ENCODE data around the gene SSTR4.
"Not testable (repeated sequence)": the region's sequence is repeated elsewhere in the genome, so short reads cannot be mapped to it uniquely, and the experiment has no call there.

SSTR4 gene

DNA sequence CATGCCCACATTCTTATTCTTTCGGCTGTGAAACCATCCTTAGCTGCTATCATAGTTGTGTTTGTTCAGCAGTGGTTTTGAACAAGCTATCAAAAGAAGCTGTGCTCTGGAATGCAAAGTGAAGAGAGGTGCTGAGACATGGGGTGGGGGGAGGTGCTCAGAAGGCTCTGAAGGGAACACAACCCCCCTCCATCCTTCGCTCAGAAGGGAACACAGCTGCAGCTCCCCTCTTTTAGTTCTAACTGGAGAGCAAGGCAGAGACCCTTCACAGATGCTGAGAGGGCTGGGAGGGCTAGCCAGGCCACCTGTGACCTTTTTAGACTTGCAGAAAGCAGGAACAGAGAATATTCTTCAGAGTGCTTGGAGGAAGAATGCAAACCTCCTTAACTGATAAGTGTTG lies 17.6 kb upstream of the SSTR4 start:
- Histone ChIP-seq H3K9me3 (no peaks in the 10 kb centered on the region), H4K20me1 (no peaks in the 10 kb centered on the region), H3K36me3 (no peaks in the 10 kb centered on the region), H3K27ac (no peak overlapping the region), H3K4me2 (no peak overlapping the region), H3K4me3 (no peak overlapping the region), H3K9ac (no peak overlapping the region), H3K27me3 (no peaks in the 10 kb centered on the region), H3K4me1 (no peaks in the 10 kb centered on the region)
- no peak for TF ChIP-seq Cebpa-rat (IDR thresholded peaks at IDR 0.05)

DNA sequence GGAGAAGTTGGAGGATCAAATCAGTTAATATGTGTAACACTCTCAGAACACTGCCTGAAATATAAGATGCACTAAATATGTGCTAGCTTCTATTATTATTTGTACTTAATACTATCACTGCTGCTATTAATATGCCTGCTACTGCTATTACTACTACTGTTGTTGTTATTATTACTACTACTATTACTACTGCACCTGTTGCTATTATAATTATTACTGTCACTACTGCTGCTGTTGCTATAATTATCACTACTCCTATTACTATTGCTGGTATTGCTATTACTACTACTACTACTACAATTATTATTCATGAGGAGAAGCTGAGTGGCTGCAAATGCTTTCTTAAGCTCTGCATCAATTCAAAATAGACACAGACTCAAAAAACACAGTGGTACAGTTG lies 16.7 kb upstream of the SSTR4 start:
- Histone ChIP-seq H3K9me3 (no peaks in the 10 kb centered on the region), H3K36me3 (no peaks in the 10 kb centered on the region), H3K4me2 (no peak overlapping the region), H3K27me3 (no peaks in the 10 kb centered on the region), H3K4me3 (no peak overlapping the region), H3K9ac (no peak overlapping the region), H4K20me1 (no peaks in the 10 kb centered on the region), H3K4me1 (no peaks in the 10 kb centered on the region), H3K27ac (no peak overlapping the region)
- TF ChIP-seq Cebpa-rat (IDR thresholded peaks at IDR 0.05): no peak

DNA sequence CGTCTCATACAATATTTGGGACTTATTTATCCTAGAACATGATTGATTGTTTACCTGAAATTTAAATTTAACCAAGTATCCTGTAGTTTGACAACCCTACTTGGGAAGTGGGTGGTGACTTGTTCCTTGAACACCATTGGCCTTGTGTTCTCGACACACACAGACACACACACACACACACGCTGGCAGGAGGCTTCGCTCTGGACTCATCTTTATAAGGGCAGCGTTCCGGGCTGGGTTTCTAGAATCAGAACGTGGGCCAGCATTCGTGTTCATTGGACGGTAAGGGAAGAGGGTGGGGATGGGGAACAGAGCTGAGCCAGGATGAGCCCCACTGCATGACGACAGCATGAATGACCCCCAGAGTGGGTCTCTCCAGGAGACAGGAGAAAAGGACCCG lies 16.2 kb upstream of the SSTR4 start:
- H3K4me3 ChIP-seq: no peak overlapping the region
- no peak for TF ChIP-seq Cebpa-rat (IDR thresholded peaks at IDR 0.05)
- H3K36me3 ChIP-seq: no peaks in the 10 kb centered on the region
- H3K9me3 ChIP-seq: no peaks in the 10 kb centered on the region
- no peaks in the 10 kb centered on the region for H3K27me3 ChIP-seq
- H3K9ac ChIP-seq: no peak overlapping the region
- H4K20me1 ChIP-seq: no peaks in the 10 kb centered on the region
- H3K27ac ChIP-seq: no peak overlapping the region
- H3K4me2 ChIP-seq: no peak overlapping the region
- H3K4me1 ChIP-seq: no peaks in the 10 kb centered on the region

DNA sequence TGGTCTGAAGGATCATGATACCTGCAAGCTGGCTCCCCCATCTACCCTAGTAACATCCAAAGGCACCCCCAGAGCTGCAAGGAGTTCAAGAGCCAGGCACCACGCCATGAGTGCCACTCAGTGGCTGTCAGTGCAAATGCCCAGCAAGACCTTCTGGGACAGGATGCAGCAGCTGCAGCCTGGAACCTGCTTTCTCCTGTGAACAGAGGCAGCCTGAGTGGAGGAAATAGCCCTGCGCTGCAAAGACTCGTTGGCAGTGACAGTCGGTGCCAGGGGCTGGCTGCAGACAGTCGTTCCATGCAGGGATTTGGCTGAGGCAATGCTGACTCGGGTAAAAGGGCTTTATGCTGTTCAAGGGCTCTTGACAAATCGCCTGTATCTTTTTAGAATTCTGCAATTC lies 15.7 kb upstream of the SSTR4 start:
- H3K4me3 ChIP-seq: no peak overlapping the region
- no peak overlapping the region for H3K4me2 ChIP-seq
- no peaks in the 10 kb centered on the region for H3K27me3 ChIP-seq
- H3K27ac ChIP-seq: no peak overlapping the region
- no peaks in the 10 kb centered on the region for H4K20me1 ChIP-seq
- no peaks in the 10 kb centered on the region for H3K9me3 ChIP-seq
- H3K9ac ChIP-seq: no peak overlapping the region
- TF ChIP-seq Cebpa-rat (IDR thresholded peaks at IDR 0.05): no peak
- no peaks in the 10 kb centered on the region for H3K4me1 ChIP-seq
- H3K36me3 ChIP-seq: no peaks in the 10 kb centered on the region

DNA sequence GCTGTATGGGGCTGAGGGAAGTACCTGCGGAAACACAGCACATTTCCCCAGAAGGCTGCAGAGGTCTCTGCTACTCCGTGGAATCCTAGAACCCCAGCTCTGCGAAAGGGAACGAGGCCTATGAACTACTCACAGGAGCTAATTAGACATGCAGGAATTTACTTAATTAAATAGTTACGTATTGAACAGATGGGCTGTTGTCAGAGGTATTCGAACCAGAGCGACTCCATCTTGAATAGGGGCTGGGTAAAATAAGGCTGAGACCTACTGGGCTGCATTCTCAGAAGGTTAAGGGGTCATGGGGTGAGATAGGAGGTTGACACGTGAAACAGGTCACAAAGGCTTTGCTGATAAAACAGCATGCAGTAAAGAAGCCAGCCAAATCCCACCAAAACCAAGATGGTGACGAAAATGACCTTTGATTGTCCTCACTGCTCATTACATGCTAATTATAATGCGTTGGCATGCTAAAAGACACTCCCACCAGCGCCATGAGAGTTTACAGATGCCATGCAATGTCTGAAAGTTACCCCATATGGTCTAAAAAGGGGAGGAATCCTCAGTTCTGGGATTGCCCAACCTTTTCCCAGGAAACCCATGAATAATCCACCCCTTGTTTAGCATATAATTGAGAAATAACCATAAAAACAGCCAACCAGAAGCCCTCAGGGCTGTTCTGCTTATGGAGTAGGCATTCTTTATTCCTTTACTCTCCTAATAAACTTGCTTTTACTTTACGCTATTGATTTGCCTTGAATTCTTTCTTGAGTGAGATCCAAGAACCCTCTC lies 14.7 kb upstream of the SSTR4 start:
- no peak for TF ChIP-seq Cebpa-rat (IDR thresholded peaks at IDR 0.05)
- Histone ChIP-seq H3K4me2 (no peak overlapping the region), H3K4me3 (no peak overlapping the region), H4K20me1 (no peaks in the 10 kb centered on the region), H3K27me3 (no peaks in the 10 kb centered on the region), H3K9ac (no peak overlapping the region), H3K36me3 (no peaks in the 10 kb centered on the region), H3K4me1 (no peaks in the 10 kb centered on the region), H3K27ac (no peak overlapping the region), H3K9me3 (no peaks in the 10 kb centered on the region)

DNA sequence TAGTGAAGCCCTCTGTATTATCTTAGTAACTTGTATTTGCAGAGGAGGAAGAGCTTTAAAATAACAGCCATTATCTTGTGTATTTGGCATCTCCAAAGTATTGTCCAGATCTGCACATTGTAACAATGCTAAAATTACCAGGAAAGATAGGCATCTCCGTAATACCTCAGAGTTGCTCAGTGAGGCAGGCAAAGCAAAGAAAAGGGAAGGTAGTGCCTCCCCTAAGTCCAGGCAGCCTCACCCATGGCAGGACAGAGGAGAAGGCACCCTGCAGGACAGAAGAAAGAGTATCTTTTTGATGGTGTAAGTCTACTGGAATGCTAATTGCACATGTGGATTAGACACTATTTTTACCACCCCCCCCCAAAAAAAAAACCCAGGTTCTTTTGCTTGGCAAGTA lies 13.6 kb upstream of the SSTR4 start:
- no peak overlapping the region for H3K4me2 ChIP-seq
- no peaks in the 10 kb centered on the region for H3K9me3 ChIP-seq
- no peaks in the 10 kb centered on the region for H3K36me3 ChIP-seq
- no peak overlapping the region for H3K4me3 ChIP-seq
- no peak overlapping the region for H3K27ac ChIP-seq
- no peaks in the 10 kb centered on the region for H3K27me3 ChIP-seq
- H4K20me1 ChIP-seq: no peaks in the 10 kb centered on the region
- H3K9ac ChIP-seq: no peak overlapping the region
- no peaks in the 10 kb centered on the region for H3K4me1 ChIP-seq
- TF ChIP-seq Cebpa-rat (IDR thresholded peaks at IDR 0.05): no peak

DNA sequence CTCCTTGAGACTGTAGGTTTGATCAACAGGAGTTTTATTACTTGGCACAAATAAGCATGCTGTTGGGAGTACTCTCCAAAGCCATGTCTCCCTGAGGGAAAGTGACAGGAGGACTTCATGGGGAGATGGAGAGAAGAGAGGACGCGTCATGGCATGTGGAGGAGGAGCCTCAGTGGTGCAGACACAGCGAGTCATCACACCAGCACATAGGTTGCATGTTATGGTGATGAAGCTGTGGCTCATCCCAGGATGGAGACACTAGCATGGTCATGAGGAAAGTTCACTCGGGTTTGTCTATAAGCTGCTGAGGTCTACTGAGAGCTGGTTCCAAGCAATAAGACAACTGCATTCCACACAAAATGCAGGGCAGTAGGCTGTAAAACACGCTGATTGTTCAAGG lies 13.2 kb upstream of the SSTR4 start:
- no peak overlapping the region for H3K4me2 ChIP-seq
- H3K9ac ChIP-seq: no peak overlapping the region
- H3K27ac ChIP-seq: no peak overlapping the region
- no peaks in the 10 kb centered on the region for H3K36me3 ChIP-seq
- no peak for TF ChIP-seq Cebpa-rat (IDR thresholded peaks at IDR 0.05)
- no peaks in the 10 kb centered on the region for H3K27me3 ChIP-seq
- H3K4me1 ChIP-seq: no peaks in the 10 kb centered on the region
- no peak overlapping the region for H3K4me3 ChIP-seq
- no peaks in the 10 kb centered on the region for H4K20me1 ChIP-seq
- no peaks in the 10 kb centered on the region for H3K9me3 ChIP-seq

DNA sequence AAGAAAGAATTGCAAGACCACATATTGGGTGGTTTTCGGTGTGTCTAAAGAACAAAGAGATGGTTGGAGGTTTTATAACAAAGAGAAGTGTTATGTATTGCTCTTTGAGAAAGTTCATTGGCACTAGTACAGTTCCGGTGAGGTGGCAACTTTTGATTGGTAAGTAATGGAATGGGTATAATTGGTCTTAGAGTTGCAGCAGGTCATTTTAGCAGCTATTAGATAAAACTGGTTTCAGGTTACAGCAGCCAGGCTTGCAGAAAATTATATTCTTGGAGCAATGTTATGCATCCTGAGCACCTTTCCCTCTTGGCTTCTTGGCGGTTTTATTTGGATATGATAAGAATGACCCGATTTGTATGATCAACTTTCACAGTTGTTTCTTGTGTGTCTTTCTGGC lies 12.3 kb upstream of the SSTR4 start:
- H4K20me1 ChIP-seq: no peaks in the 10 kb centered on the region
- no peaks in the 10 kb centered on the region for H3K27me3 ChIP-seq
- H3K36me3 ChIP-seq: no peaks in the 10 kb centered on the region
- no peak overlapping the region for H3K27ac ChIP-seq
- no peak overlapping the region for H3K4me3 ChIP-seq
- TF ChIP-seq Cebpa-rat (IDR thresholded peaks at IDR 0.05): no peak
- no peaks in the 10 kb centered on the region; the same call in 1 of the 2 replicates for H3K4me1 ChIP-seq
- H3K4me2 ChIP-seq: no peak overlapping the region
- H3K9ac ChIP-seq: no peak overlapping the region
- H3K9me3 ChIP-seq: no peaks in the 10 kb centered on the region

DNA sequence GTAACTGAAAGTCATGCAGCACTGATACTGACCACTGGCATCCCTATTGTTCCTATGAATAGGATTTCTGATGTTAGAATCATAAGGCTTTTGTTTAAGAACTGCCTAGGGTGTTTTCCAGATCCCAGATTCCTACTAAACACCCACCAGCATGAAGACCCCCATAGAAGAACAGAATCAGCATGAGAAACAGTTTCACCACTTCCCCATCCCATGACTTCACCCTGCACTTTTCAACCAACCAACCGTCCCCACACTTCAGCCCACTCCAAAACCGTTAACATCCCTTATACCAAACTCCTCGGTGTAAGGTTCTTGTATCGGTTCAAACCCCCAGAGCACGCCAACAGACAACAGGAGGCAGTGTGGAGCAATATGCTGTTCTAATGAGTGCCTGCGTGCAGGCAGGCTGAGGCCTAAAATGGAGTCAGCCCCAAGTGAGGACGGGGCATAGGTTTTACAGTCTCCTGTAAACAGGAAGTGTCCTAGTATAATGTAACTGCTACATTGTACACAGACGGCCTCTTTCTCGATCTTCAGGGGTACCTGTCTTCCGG lies 11.4 kb upstream of the SSTR4 start:
- Histone ChIP-seq H3K4me2 (no peak overlapping the region), H3K9ac (no peak overlapping the region), H3K27me3 (no peaks in the 10 kb centered on the region), H3K4me3 (no peak overlapping the region), H3K36me3 (no peaks in the 10 kb centered on the region), H3K4me1 (no peaks in the 10 kb centered on the region; the same call in 1 of the 2 replicates), H4K20me1 (no peaks in the 10 kb centered on the region), H3K9me3 (no peaks in the 10 kb centered on the region), H3K27ac (no peak overlapping the region)
- no peak for TF ChIP-seq Cebpa-rat (IDR thresholded peaks at IDR 0.05)

DNA sequence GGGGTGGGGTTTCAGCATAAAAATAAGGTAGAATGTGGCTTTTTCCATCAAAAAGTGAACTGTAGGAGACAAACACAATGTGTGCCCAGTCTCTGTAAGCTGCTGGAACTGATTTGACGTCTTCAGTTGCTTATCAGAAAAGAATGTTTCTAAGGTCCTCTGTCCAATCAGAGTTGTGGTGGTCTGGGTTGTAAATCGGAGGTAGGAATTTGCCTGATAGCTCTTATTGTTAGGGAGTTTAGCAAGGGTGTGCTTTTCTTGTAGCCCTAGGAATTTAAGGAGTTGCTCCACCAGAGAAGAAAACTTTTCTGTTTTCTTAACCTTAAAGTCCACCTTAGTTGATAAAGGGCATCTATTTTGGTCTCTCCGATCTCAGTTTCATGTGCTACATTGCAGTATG lies 10.4 kb upstream of the SSTR4 start:
- Histone ChIP-seq H3K4me1 (no peaks in the 10 kb centered on the region; the same call in 1 of the 2 replicates), H3K27me3 (no peaks in the 10 kb centered on the region), H4K20me1 (no peaks in the 10 kb centered on the region), H3K27ac (no peak overlapping the region), H3K36me3 (no peaks in the 10 kb centered on the region), H3K4me2 (no peak overlapping the region), H3K9me3 (no peaks in the 10 kb centered on the region), H3K4me3 (no peak overlapping the region), H3K9ac (no peak overlapping the region)
- TF ChIP-seq Cebpa-rat (IDR thresholded peaks at IDR 0.05): no peak

DNA sequence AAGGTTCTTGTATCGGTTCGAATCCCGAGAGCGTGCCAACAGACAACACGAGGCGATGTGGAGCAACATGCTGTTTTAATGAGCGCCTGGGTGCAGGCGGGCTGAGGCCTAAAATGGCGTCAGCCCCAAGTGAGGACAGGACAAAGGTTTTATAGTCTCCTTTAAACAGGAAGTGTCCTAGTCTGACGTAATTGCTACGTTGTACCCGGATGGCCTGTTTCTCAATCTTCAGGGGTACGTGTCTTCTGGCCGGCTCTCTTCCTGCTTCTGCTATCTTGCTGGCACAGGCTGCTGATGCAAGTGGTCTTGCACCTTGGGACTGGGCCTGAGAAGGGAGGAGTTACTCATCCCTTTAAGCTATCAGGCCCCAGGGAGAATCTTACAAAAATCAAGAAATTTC lies 9.6 kb upstream of the SSTR4 start:
- H3K4me2 ChIP-seq, H3K27me3 ChIP-seq, H4K20me1 ChIP-seq: not testable (repeated sequence)

More for the DNA sequence above, 9.6 kb upstream of the SSTR4 start:
- H3K36me3 ChIP-seq, H3K4me3 ChIP-seq, H3K27ac ChIP-seq, H3K9ac ChIP-seq, H3K9me3 ChIP-seq, H3K4me1 ChIP-seq: not testable (repeated sequence)

Measured in BLaER1 (cell line).